Medulla oblongata (tissue), 1 donor: ENCODE results near the gene LRRIQ4.
A peak's percentile ranks its signal among the peaks of the same experiment; 100 is the strongest.

ENCODE experiments used
- DNase-seq: peaks from one replicate; pipeline ENCODE4 v3.0.0-alpha.2; 2015; ENCODE audit errors: extremely low spot score

LRRIQ4 gene

GRCh38 chr3:169809230-169809795, 3.4 kb upstream of the LRRIQ4 start:
- no peak for DNase-seq

- DNase-seq: peak; percentile 38
These were observed 889 bp upstream of the LRRIQ4 start for GRCh38 chr3:169811631-169812331.

GRCh38 chr3:169813278-169813677, 608 bp downstream of the LRRIQ4 start:
- no peak for DNase-seq

GRCh38 chr3:169813757-169814517, 1.3 kb downstream of the LRRIQ4 start:
- peak; percentile 24 for DNase-seq

GRCh38 chr3:169815590-169816150, 3.0 kb downstream of the LRRIQ4 start:
- DNase-seq: no peak

GRCh38 chr3:169818316-169818715, 5.6 kb downstream of the LRRIQ4 start:
- no peak for DNase-seq

GRCh38 chr3:169822091-169822490, 9.4 kb downstream of the LRRIQ4 start:
- no peak for DNase-seq

GRCh38 chr3:169822540-169822939, 9.9 kb downstream of the LRRIQ4 start:
- DNase-seq: no peak

GRCh38 chr3:169822983-169823382, 10.3 kb downstream of the LRRIQ4 start:
- DNase-seq: no peak

- no peak for DNase-seq
These were observed 12.6 kb downstream of the LRRIQ4 start for GRCh38 chr3:169825316-169825715.

- DNase-seq: no peak
These were observed 15.0 kb downstream of the LRRIQ4 start for GRCh38 chr3:169827712-169828111.

GRCh38 chr3:169835533-169835932, 22.9 kb downstream of the LRRIQ4 start:
- no peak for DNase-seq

- no peak for DNase-seq
These were observed 23.6 kb downstream of the LRRIQ4 start for GRCh38 chr3:169836078-169836941.

- no peak for DNase-seq
These were observed 24.2 kb downstream of the LRRIQ4 start for GRCh38 chr3:169836942-169837275.

GRCh38 chr3:169838511-169839030, 25.9 kb downstream of the LRRIQ4 start:
- no peak for DNase-seq

- no peak for DNase-seq
These were observed 28.5 kb downstream of the LRRIQ4 start for GRCh38 chr3:169841171-169841570.

GRCh38 chr3:169842960-169843359, 30.3 kb downstream of the LRRIQ4 start:
- DNase-seq: no peak

- DNase-seq: no peak
These were observed 34.0 kb downstream of the LRRIQ4 start for GRCh38 chr3:169846458-169847193.

- DNase-seq: no peak
These were observed 35.2 kb downstream of the LRRIQ4 start for GRCh38 chr3:169847896-169848295.

- DNase-seq: no peak
These were observed 36.1 kb downstream of the LRRIQ4 start for GRCh38 chr3:169848741-169849140.

- DNase-seq: no peak
These were observed 37.9 kb downstream of the LRRIQ4 start for GRCh38 chr3:169850618-169851017.
